B cell (primary cell): Measurements from ENCODE around the gene CDH13.

Source experiments
- CTCF ChIP-seq: fragments of 200-600 bp; IDR thresholded peaks from one replicate; pipeline ENCODE4 v1.8.0; 2022; ENCODE audit warnings: antibody characterized with exemption, mild to moderate bottlenecking
- EZH2 ChIP-seq: IDR thresholded peaks from 2 replicates; pipeline ENCODE4 v1.6.1; 2012; ENCODE audit warnings: borderline replicate concordance, low read depth, mild to moderate bottlenecking, moderate library complexity, low read length; ENCODE audit not compliant: insufficient read depth, poor library complexity, severe bottlenecking

- TF ChIP-seq CTCF (no peak), EZH2 (no peak)
These were observed 1056.1 kb downstream of the CDH13 start for GRCh38 chr16:83682868-83683235.
